Natural killer cell treated with Interleukin-12 subunit alpha and Interleukin-12 subunit beta and Interleukin-15 and Interleukin-18, amount 100 ng/mL, for 72 hours (primary cell): ENCODE results near the gene BMP8A. TPM values are rescaled to one million over a fixed set of nuclear protein-coding genes. Genes with fewer than 3 reads are reported as not detected.

Experiments used
- ATAC-seq, 2 donors: fragments of 150-1000 bp; cut with Tn5 transposase in 1 of 2; sonication (Bioruptor Pico), chemical (Tn5 transposase) in 1 of 2; 2 replicates each; pipeline ENCODE4 v1.10.0; 2021
- DNase-seq: peaks from one replicate; pipeline ENCODE4 v3.0.0; 2022; ENCODE audit warnings: low spot score
- H3K27ac Mint-ChIP-seq, 2 donors: 1 replicate in 1 of 2; 2 replicates in 1 of 2; pipeline ENCODE4 v1.8.0; 2022; ENCODE audit warnings: mixed read lengths in 2 of 2, mild to moderate bottlenecking in 1 of 2, moderate library complexity in 1 of 2
- H3K27me3 Mint-ChIP-seq, 2 donors: 1 replicate in 1 of 2; 2 replicates in 1 of 2; pipeline ENCODE4 v1.8.0; 2022; ENCODE audit warnings: mixed read lengths in 2 of 2
- H3K36me3 Mint-ChIP-seq: one replicate; pipeline ENCODE4 v1.8.0; 2022; ENCODE audit warnings: mixed read lengths
- H3K4me1 Mint-ChIP-seq, 2 donors: 1 replicate in 1 of 2; 2 replicates in 1 of 2; pipeline ENCODE4 v1.8.0; 2022; ENCODE audit warnings: low read depth in 2 of 2, mixed read lengths in 2 of 2, mild to moderate bottlenecking in 1 of 2
- H3K4me3 Mint-ChIP-seq: one replicate; pipeline ENCODE4 v1.8.0; 2022; ENCODE audit warnings: mixed read lengths
- H3K9me3 Mint-ChIP-seq: 2 replicates; pipeline ENCODE4 v1.8.0; 2022; ENCODE audit warnings: mixed read lengths
- total RNA-seq, 2 donors: library from RNA; stranded (reverse); gene quantifications; one replicate each; pipeline ENCODE4 v1.2.3, GENCODE V29; 2022

Gene BMP8A
- total RNA-seq, 2 donors from 2014 or later = 0.24 TPM; not detected in 1

GRCh38 chr1:39568208-39568607 is 76.8 kb downstream of the BMP8A start:
- no peak overlapping the region for H3K27ac Mint-ChIP-seq
- ATAC-seq (no peak), DNase-seq (no peak)
- H3K36me3 Mint-ChIP-seq = peaks cover 56% of the 10 kb centered on the region
- H3K4me3 Mint-ChIP-seq = no peak overlapping the region
- H3K27me3 Mint-ChIP-seq = no peaks in the 10 kb centered on the region
- H3K9me3 Mint-ChIP-seq = no peaks in the 10 kb centered on the region
- H3K4me1 Mint-ChIP-seq = peaks cover 3 to 19% of the 10 kb centered on the region in 2 donors

DNA sequence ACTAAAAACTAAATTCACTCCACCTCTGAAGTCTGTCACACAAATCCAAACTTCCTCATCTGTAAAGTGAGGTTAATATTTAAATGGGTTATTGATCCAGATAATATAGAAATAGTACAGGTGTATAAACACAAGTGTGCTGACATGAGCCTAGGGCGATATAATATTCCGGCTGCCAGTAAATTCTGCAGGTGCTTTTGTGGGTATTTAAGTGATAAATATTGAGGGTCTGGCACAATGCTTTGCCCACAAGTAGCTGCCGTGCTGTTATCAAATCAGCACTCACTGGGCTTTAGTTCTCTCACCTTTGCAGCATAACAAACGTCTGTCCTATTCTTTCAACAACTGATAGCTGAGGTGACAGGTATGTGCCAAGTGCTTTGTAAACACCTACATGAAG is 77.6 kb downstream of the BMP8A start:
- no peak overlapping the region for H3K27ac Mint-ChIP-seq
- H3K4me1 Mint-ChIP-seq = peaks cover 11 to 27% of the 10 kb centered on the region in 2 donors
- H3K4me3 Mint-ChIP-seq = no peak overlapping the region
- no peaks in the 10 kb centered on the region for H3K9me3 Mint-ChIP-seq
- ATAC-seq (no peak), DNase-seq (no peak)
- peaks cover 52% of the 10 kb centered on the region for H3K36me3 Mint-ChIP-seq
- no peaks in the 10 kb centered on the region for H3K27me3 Mint-ChIP-seq

DNA sequence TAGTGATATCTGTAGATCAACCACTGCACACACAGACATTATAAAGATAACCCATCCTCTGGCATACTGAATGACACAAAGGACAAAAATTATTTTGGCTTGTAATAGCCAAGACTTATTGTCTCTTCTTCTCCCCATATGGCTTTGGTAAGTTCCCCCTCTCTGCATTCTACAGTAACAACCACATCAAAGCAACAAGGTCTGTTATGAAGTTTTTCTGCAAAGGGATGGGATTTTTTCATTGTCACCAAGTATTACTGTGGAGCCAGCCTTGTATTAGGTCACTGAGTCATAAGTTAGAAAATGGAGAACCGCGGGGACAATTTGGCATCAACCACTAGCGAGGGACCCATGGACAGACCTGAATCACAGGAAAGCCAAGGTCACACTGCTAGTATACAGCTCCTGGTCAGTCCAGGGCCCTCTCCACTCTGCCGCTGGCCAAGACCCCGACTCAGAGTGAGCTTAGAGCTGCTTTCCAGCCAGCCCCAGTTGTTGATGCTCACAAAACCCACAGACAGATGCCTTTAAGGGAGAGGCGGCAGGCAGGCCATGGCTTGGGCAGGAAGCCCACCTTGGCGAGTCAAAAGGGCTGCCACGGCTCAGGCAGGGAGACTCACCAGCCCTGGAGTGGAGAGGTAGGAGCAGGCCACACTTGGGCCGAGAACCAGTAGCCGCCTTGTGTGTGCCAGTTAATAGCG is 79.2 kb downstream of the BMP8A start:
- no peak for ATAC-seq
- no peaks in the 10 kb centered on the region for H3K9me3 Mint-ChIP-seq
- no peaks in the 10 kb centered on the region for H3K27me3 Mint-ChIP-seq
- H3K27ac Mint-ChIP-seq = no peak overlapping the region
- H3K4me3 Mint-ChIP-seq = no peak overlapping the region
- H3K36me3 Mint-ChIP-seq = peaks cover 61% of the 10 kb centered on the region
- H3K4me1 Mint-ChIP-seq = peaks cover 26 to 41% of the 10 kb centered on the region in 2 donors
- no peak for DNase-seq

DNA sequence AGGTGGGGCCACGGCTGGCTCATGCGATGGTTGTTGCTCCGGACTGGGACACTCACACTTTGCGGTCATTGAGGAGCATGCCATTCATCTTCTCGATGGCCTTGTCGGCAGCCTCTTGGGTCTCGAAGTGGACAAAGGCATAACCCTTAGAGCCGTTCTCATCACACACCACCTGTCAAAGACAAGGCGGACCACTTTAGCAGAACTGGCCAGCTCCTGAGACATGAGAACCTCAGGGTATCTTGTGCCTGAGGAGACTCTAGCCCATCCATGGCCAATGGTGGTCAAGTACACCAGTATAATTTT is 79.7 kb downstream of the BMP8A start:
- no peak overlapping the region for H3K27ac Mint-ChIP-seq
- no peaks in the 10 kb centered on the region for H3K27me3 Mint-ChIP-seq
- H3K9me3 Mint-ChIP-seq = no peaks in the 10 kb centered on the region
- ATAC-seq (no peak), DNase-seq (no peak)
- H3K36me3 Mint-ChIP-seq = peaks cover 61% of the 10 kb centered on the region
- H3K4me3 Mint-ChIP-seq = no peak overlapping the region
- peaks cover 26 to 41% of the 10 kb centered on the region in 2 donors for H3K4me1 Mint-ChIP-seq

DNA sequence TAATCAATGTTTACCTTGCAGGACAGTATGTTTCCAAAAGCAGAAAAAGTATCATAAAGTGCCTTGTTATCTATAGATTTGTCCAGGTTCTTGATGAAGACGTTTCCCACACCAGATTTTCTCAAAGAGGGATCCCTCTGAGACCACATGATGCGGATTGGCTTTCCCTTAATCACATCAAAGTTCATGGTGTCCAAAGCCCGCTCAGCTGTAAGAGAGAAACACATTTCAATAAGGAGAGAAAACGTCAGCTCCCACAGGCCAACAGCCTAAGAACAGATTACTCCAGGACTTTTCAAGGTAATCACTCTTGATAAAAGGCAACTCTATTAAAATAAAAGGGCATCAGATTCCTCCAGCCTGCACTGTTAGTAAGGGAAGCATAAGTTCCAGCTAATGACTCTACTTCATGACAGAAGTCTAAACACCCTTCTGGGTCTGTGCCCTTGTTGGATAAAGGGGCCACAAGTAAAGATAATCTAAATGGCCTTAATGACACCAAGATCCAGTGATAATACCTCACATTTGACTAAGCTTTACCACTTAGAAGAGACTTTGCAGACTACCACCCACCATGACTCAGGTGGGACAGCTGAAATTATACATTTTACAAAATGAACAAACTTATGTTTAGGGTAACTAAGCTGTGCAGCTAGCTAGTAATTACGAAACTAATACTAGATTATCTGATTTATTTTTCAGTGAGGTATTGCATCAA is 81.1 kb downstream of the BMP8A start:
- H3K9me3 Mint-ChIP-seq = no peaks in the 10 kb centered on the region
- H3K27me3 Mint-ChIP-seq = no peaks in the 10 kb centered on the region
- H3K36me3 Mint-ChIP-seq = peaks cover 47% of the 10 kb centered on the region
- peak overlapping the region; percentile 94 for H3K4me3 Mint-ChIP-seq
- peaks cover 26 to 33% of the 10 kb centered on the region in 2 donors for H3K4me1 Mint-ChIP-seq
- DNase-seq (no peak), ATAC-seq (no peak)
- no peak overlapping the region for H3K27ac Mint-ChIP-seq

DNA sequence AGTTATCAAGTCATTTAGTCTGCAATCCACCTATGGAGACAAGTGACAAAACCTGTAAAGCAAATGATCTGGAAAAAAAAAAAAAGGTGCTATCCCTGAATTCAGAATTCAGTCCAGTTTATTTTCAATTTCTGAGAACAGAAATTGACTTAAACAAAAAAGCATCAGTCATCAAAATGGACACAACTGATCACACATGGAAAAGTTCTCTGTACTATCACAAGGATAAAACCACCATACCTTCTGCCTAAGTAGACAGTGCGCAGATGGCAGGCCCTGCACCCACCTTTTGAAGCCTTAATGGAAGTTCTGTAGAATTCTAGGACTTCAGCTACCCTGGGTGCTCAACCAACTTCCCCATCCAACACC is 81.6 kb downstream of the BMP8A start:
- H3K9me3 Mint-ChIP-seq = no peaks in the 10 kb centered on the region
- DNase-seq (no peak), ATAC-seq (no peak)
- H3K27me3 Mint-ChIP-seq = no peaks in the 10 kb centered on the region
- H3K4me3 Mint-ChIP-seq = peak overlapping the region; percentile 94
- H3K27ac Mint-ChIP-seq = peak overlapping the region in 1 of 2 donors; percentile 70
- peaks cover 26 to 33% of the 10 kb centered on the region in 2 donors for H3K4me1 Mint-ChIP-seq
- peaks cover 46% of the 10 kb centered on the region for H3K36me3 Mint-ChIP-seq

- DNase-seq = no peak
- peaks cover 26 to 28% of the 10 kb centered on the region in 2 donors for H3K4me1 Mint-ChIP-seq
- peaks cover 38% of the 10 kb centered on the region for H3K36me3 Mint-ChIP-seq
- ATAC-seq = no peak
- H3K27me3 Mint-ChIP-seq = peaks cover 0 to 2% of the 10 kb centered on the region in 2 donors
- peak overlapping the region; percentile 94 for H3K4me3 Mint-ChIP-seq
- H3K27ac Mint-ChIP-seq = peak overlapping the region; percentile 81 to 90
- H3K9me3 Mint-ChIP-seq = no peaks in the 10 kb centered on the region
These were observed 82.5 kb downstream of the BMP8A start for GRCh38 chr1:39573736-39574624.

DNA sequence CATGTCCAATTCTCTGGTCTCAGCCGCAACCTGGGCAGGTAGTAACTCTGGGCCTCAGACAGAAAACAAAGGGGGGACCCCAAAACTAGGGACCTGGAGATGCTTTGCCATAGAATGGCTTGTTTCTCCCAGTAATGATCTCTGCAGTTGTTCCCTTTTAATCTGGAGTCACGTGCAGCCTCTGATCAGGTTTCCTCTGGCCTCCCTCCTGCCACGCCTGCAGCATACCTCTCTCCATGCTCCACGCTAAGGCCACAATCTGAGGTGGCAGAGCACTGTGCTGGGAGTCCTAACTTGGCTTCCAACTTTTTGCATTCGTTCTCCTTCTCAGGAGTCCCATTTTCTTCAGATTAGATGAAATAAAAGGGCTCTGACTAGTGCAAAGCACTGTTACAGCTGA is 83.2 kb downstream of the BMP8A start:
- peaks cover 26 to 28% of the 10 kb centered on the region in 2 donors for H3K4me1 Mint-ChIP-seq
- H3K9me3 Mint-ChIP-seq = no peaks in the 10 kb centered on the region
- peak overlapping the region; percentile 94 for H3K4me3 Mint-ChIP-seq
- H3K36me3 Mint-ChIP-seq = peaks cover 32% of the 10 kb centered on the region
- ATAC-seq (no peak), DNase-seq (no peak)
- H3K27ac Mint-ChIP-seq = peak overlapping the region; percentile 81 to 90
- H3K27me3 Mint-ChIP-seq = peaks cover 0 to 2% of the 10 kb centered on the region in 2 donors

Other genes starting within 250 kb of the BMP8A start
- 100 to 1,000 TPM; 189 to 372 TPM for gene PABPC4, start 85.2 kb downstream of the BMP8A start, total RNA-seq
- gene HEYL, start 148.0 kb downstream of the BMP8A start, total RNA-seq = not detected
- gene NT5C1A, start 180.5 kb downstream of the BMP8A start, total RNA-seq = 1 to 10 TPM; 4.1 to 9.2 TPM
- gene HPCAL4, start 199.8 kb downstream of the BMP8A start, total RNA-seq = under 1 TPM; 0.50 to 0.64 TPM
- gene PPIE, start 247.2 kb downstream of the BMP8A start, total RNA-seq = 10 to 100 TPM; 60.0 to 61.2 TPM